GM18907 (cell line): ENCODE results near the gene LCN1.

Source experiments
- ATAC-seq: cut with Tn5 transposase; IDR thresholded peaks from one replicate; pipeline ENCODE4 v1.9.1; 2021; ENCODE audit warnings: mild to moderate bottlenecking, moderate library complexity; ENCODE audit not compliant: unreplicated experiment

LCN1 gene

DNA sequence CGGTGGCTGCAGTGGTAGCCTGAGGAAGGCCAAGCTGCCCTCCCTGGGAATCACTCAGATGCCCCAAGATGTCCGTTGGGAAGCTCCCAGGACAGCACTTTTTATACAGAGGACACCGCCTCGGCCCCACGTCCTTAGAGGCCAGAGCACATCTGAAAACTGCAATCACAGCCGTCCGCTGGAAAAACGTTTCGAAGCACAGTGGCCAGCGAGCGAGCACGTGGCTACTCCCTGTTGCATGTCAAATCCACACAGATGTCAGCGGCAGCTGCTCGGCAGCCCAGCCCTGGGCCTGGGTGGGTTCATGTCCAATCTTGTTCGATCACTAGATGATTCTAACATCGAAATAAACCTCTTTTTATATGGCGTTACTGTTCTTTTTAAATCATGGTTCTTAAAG is 32.7 kb upstream of the LCN1 start:
- no peak for ATAC-seq

DNA sequence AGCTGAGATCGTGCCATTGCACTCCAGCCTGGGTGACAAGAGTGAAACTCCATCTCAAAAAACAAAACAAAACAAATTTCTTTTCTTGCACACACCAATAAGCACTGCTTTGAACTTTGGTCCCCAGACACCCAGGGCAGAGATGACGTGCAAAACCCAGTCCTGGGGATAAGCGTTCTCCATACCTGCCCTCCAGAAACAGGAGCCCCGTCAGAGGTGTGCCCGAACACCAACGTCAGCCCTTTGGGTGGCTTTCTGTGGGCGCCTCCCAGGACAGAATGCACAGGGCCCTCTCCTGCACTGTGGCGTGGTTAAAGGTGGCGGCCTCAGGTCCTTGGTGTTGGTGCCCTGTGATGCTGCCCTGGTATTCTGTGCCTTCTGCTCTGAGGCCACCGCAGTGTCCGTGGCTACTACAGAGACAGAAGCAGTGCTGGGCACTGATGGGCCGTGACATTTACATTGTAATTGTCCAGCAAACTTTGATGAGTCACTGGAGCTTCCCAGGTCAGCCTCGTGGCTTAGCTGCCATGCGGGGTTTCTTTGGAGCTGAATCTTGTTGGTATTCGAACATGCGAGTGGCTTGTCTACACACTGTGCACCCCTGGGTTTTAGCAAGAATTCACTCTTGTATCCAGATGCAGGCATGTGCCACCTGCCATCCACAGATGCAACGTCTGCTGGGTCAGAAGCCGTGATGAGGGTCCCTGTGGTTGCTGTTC is 31.9 kb upstream of the LCN1 start:
- no peak for ATAC-seq

DNA sequence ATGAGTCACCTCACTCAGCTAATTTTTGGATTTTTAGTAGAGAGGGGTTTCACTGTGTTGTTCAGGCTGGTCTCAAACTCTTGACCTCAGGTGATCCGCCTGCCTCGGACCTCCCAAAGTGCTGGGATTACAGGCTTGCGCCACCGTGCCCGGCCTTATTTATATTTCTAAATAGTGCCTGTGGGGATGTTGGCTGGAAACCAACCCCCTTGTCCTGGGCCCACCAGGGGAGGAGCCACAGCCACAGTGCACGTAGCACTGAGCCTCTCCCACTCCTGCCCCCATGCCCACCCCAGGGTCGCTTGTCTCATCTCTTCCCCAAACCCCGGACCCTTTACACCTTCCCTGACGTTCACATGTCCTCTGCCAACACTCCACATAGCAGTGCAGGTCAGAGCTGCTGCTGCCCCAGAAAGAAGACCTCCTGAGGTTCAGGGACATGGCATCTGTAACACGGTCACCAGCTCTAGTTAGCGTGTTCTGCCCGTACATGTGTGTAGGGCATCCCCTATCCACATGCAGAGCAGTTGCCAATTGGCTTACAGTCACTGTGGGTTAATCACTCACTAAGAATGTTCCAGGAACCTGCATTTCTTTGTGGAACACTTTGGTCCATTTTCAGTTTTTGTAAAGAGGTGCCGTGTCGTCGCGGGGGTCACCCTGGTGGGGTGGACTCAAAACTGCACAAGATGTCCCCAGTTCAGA is 30.9 kb upstream of the LCN1 start:
- no peak for ATAC-seq

DNA sequence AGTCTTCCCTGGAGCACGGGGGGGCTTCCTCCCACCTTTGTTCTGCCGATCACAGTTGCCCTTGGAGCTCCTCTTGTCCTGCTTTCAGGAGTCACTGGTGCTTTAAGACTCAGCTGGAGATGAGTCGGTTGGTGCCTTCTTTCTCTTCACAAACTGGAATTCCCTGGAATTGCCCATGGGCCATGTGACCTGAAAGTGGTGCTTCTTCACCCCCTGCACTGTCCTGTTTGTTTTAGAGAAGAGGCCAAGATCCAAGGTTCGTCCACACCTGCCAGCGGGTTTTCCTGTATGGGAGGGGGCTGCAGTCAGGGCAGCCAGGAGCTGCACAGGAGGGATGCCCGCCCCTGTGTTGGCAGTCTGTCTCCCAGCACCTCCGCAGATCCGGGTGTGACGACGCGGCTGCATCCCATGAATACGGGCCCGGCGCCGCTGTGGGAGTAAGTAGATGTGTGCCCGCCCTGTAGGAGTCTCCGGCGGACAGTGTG is 30.2 kb upstream of the LCN1 start:
- no peak for ATAC-seq

DNA sequence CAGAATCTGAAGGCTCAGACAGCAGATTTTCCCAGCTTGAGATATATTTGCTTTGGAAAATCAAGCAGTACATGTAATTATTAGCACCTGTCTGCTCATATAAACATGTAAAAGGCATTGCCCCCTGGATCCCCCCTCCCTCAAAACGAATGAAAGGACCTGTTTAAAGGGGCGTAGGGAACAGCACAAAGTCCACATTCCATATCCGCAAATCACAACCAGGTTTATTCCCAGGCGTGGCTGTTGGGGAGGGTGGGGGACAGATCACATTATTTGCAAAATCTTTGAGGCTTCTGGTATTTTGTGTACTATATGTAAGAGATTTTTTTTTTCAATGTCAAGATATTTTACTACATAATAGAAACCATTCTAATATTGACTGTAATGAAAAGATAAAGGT is 29.5 kb upstream of the LCN1 start:
- no peak for ATAC-seq

DNA sequence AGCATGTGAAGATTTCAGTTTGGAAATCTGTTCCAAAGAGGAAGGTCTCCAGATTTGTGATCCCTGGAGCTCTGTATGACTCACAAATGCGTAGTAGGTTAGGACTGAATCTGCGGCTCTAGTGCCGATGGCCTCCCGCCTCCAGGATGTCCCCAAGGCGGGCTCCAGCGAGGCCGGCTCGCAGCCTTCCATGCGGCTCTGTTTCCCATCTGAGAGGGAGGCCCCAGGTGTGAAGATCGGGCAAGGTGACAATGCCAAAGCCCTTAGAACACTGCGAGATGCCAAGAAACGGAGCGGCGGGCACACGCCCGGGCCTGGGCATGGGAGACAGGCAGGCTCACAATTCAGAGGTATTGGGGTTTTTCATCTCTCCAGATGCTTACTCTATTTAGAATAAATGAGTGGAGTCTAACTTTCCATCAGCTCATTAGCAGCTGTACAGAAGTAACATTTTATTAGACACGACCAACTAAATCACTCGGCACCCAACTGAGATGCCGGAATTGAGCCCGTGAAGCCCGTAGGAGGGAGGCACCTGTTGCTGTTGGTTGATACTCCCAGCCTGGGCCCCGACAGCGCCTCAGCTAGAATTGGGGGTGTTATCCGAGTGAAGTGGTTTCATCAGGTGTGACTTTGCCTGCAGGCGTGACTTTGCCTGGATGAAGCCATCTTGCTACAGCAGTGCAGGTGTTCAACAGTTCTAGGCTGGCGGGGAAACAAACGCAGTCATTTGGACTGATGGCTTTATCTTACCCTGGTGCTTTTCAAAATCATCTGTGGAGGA is 28.2 kb upstream of the LCN1 start:
- no peak for ATAC-seq

DNA sequence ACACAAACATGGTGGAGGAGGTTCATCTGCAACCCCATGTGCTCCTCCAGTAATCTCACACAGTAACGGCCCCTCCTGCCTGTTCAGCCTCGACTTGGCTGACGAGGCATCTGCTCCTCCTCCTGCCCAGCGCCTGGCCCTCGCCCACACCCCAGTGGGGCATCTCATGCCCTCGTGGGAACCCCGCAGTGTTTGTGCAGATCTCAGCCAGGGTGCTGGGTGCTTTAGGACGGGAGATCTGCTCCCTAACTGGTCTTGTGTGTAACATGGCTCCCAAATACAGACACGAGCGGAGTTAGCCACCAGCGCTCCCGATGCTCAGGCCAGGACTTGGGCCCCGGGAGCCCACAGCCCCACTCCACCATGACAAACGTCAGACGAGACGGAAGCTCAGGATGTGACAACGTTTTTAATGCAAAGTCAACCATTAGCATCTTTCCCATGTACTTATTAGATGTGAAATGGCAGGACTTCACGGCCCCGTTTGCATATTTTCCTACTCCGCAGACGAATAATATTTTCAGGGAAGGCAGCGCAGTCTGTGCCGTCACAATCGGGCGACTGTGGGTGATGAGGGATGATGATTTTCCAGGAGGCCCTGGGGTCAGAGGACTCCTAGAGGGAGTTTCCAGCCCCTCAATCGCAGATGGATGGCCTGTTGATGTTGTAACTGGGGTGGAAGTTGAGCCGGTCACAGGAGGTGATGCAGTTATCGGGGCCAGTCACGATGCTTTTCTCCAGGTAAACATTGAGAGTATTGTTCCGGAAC is 26.3 kb upstream of the LCN1 start:
- no peak for ATAC-seq

DNA sequence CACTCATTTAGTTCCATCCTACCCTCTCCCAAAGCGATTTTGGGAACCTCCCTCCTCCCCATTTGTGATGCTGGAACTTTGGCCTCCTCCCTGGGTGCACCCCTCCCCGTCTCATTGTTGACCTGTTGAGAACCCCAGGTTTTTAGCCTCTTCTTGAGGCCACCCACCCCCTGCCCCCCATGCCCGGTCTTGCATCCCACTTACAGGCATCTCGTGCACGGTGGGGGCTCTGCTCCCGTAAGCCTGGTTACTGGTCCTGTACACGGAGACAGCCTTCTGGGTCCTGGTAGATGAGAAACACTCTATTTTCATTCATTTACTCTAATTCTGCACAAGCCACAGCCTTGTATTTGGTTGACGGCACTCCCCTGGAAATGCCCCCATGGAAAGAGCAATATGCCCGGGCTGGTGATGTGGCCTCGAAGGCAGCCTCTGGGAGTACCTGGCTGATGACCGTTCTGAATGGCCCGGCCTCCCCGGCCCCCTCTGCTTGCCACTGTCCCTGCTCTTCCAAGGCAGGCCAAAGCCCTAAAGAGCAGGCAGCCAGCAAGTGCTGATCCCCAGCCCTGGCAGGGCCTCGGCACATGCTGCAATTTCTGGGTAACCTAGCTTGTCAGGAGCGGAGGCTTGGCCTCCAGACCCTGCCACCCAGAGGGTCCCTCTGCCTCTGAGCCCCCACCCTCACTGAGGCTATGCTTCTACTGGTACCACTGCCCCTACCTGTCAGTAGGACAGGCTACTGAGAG is 22.7 kb upstream of the LCN1 start:
- ATAC-seq, result no peak

DNA sequence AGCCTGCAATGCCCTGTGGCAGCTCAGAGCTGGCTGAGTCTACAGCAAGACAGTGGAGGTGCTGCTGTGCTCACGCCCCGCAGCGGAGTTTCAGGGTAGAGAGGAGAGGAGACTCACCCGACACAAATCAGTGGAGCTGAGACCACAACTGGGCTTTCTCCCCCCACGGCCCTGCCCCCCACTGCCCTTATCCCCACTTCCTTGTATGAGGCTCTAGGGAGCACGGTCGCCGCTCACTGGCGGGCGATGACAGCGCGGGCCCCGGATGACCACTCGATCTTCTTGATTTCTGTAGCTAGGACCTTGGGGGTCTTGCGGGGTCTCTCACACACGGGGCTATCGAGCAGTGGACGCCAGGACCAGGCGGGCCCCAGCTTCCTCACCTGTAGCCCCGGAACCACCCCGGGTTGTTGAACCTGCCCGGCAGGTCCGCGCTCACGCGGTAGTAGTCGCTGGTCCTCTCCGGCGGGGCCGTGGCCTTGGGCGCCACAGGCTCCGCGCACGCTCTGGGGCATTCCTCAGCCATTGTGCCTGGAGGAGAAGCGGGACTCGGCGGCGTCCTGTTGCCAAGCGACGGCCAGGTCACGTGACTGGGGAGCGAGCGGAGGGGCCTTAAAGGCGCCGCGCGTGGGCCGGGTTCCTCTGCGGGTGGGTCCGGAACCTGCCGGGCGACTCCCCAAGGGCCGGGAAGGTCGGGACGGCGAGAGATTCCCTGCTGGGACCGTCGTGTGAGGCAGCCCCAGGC is 21.7 kb upstream of the LCN1 start:
- peak; percentile 59 for ATAC-seq

DNA sequence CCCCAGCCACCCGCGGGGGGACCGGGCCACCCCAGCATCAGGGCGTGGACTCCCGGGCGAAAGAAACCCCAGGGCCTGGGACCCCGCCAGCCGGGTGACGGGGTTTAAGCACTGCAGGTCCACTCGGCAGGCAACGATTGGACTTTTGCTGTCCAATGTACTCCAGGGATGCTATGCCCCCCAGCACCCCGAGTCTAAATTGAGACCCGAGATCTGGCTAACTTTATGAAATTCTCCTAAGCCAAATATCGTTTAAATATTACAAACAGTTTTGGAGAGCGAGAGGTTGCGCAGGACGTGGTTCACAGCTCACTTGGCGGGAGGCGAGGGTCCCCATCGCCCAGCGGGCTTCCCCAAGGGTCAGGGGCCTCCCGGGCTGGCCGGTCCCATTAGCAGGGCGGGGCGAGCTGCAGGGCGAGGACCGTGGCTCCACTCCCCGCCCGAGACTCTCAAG is 21.1 kb upstream of the LCN1 start:
- peak; percentile 13 for ATAC-seq

DNA sequence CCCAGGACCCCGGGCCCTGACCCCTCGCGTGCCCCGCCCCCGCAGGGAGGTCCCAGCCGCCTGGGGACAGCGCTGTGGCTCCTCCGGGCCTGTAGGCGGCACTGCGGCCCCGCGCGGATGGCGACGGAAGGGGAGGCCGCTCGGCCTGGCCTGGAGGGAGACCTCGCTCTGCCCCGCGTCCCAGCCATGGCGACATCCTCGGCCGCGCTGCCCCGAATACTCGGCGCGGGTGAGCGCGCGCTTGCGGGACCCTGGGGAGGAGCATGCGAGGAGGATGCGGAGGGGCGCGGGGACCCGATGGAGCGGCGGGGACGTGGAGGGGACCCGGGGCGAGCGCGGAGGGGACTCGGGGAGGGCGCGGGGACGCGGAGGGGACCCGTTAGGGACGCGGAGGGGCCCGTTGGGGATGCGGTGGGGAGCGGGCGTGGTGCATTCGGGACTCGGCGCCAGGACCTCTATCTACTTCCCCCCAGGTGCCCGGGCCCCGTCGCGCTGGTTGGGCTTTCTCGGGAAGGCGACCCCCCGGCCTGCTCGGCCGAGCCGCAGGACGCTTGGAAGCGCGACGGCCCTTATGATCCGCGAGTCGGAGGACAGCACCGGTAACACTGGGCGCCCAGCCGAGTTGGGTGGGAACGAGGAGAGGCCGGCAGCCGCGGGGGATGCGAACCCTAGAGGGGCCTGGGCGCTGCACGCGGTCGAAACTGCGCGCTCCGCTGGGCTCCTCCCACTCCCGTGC is 20.5 kb upstream of the LCN1 start, which contains the start of gene MRPS2:
Gene MRPS2 (plus strand): TSS at position 158 of the 736 bp plus-strand sequence. CDS start 29 bp downstream, at position 187.
- peak; percentile 79 for ATAC-seq

DNA sequence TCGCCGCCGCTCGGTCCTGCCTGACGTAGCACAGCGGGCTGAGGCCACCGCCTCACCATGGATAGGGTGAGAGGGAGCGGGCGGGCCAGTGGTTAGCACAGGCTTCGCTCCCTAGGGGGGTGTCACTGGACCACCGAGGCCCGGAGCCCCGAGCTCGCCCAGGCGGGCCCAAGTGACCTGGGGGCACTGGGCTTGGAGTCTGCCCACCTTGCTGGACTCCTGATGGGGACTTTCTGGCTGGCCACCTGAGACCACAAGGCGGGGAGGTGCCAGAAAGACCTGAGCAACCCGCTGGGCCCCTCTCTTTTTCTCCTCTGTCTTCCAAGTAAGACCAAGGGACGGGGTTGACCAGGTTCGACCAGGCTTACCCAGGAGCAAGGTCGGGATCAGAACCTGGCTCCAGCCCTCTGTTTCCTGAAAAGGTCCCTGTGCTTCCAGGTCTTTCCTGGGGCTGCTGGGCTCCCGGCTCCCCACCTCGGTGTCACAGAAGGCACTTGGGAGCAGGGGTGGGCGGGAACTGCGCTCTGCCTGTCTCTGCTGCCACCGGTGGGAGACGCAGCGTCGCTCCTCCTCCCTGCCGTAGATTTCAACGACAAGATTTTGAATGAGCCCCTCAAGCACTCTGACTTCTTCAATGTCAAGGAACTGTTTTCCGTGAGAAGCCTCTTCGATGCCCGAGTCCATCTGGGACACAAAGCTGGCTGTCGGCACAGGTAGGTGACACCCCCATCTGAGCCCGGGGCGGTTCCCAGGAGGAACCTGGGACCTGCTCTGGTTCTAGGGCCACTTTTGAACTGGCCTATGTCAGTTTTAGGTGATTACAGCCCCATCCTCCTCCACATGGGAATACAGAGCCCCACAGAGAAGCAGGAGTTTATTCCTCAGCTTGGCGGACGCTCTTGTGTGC is 19.7 kb upstream of the LCN1 start:
- no peak for ATAC-seq

DNA sequence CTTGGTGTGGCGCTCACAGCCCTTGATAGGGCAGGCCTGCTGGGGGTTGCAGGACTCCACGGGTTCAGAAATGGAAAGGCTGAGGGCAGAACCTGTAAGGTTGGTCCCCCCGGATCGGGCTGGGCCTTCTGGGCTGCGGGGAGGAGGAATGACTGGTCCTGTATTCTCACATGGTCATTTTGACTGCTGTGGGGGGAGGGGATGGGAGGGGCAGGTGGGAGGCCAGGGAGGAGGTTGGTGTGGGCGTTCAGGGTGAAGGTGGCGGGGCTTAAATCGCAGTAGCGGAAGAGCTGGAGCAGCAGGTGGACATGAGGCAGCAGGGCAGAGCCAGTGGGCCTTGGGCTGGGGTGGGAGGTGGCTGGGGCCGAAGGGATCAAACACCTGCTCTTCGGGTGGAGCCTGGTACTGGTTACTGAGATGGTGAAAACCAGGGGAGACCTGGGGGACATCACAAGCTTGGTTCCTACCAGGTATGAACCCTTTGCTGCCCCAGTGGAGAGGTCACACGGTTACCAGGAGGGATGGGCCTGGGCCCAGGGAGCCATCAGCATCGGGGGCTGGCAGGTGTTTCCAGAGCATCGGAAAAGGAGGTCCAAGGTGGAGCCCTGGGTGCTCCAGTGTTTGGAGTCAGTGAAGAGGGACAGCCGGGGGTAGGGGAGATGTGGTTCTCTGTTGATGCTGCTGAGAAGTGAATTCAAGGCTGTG is 18.9 kb upstream of the LCN1 start:
- ATAC-seq, result no peak

DNA sequence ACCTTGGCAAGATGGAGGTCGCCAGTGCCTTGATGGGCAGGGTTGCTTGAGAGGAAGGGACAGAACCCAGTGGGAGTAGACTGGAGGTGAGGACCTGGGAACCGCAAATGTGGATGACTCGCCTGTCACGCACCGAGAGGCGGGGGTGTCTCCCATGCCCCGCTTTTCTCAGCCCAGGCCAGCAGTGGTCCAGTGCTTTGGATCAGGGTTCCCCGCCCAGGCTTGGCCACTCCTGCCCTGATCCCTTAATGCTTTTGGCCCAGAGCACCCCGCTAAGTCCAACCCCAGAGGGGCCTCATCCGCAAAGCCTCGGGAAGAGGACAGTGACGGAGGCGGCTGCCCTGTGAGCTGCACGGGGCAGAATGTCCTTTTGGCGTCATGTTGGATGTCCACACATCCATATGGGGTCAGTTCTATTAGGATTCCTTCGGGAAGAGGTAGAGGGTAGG is 18.3 kb upstream of the LCN1 start:
- ATAC-seq, result no peak

DNA sequence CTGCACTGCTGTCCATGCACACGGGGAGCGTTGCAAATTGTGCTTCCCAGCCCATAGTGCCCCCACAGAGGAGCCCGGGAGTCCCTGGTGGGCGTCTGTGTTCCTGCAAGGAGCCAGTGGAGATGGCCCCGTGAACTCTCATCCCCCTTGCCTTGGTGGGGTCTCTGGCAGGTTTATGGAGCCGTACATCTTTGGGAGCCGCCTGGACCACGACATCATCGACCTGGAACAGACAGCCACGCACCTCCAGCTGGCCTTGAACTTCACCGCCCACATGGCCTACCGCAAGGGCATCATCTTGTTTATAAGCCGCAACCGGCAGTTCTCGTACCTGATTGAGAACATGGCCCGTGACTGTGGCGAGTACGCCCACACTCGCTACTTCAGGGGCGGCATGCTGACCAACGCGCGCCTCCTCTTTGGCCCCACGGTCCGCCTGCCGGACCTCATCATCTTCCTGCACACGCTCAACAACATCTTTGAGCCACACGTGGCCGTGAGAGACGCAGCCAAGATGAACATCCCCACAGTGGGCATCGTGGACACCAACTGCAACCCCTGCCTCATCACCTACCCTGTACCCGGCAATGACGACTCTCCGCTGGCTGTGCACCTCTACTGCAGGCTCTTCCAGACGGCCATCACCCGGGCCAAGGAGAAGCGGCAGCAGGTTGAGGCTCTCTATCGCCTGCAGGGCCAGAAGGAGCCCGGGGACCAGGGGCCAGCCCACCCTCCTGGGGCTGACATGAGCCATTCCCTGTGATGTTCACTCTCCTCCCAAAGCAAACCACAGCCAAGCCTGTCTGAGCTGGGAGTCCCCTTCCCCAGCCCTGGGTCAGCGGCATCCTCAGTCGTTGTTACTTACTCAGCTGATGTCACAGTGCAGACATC is 17.6 kb upstream of the LCN1 start:
- ATAC-seq, result no peak
